GM13977 (cell line): Measurements from ENCODE around the gene ZMYND8.
"Not testable (repeated sequence)": the region's sequence is repeated elsewhere in the genome, so short reads cannot be mapped to it uniquely, and the experiment has no call there.

Experiments
- DNase-seq: peaks from one replicate; pipeline ENCODE4 v3.0.0; 2012; ENCODE audit warnings: low spot score
- CTCF ChIP-seq: IDR thresholded peaks from 2 replicates; pipeline ENCODE4 v1.5.1; 2012; ENCODE audit warnings: mild to moderate bottlenecking, control low read depth; ENCODE audit not compliant: insufficient read depth; ENCODE audit errors: extremely low read depth, missing control alignments
- in situ Hi-C: fragments of 300-500 bp; cut with MboI; formaldehyde crosslinking; loops from one replicate; pipeline ENCODE4 v1.12.0; 2022; ENCODE audit warnings: low sequenced_read_pairs, low pct_unique_long_range_greater_than_20kb, mixed read lengths, inconsistent platforms; ENCODE audit not compliant: unreplicated experiment

Gene ZMYND8

GRCh38 chr20:47187450-47188195 lies 168.9 kb downstream of the ZMYND8 start:
- TF ChIP-seq CTCF = no peak
- in situ Hi-C loops = no loop called here
- DNase-seq = no peak

- in situ Hi-C loops = no loop called here
- no peak for DNase-seq
- no peak for TF ChIP-seq CTCF
Observed at GRCh38 chr20:47183367-47183766, 173.1 kb downstream of the ZMYND8 start.

- no peak for TF ChIP-seq CTCF
- DNase-seq = peak; percentile 60
- in situ Hi-C loops = no loop called here
Observed at GRCh38 chr20:47181056-47181862, 175.2 kb downstream of the ZMYND8 start.

- in situ Hi-C loops = no loop called here
- no peak for TF ChIP-seq CTCF
- DNase-seq = no peak
Observed at GRCh38 chr20:47179267-47179666, 177.2 kb downstream of the ZMYND8 start.

- in situ Hi-C loops = no loop called here
- no peak for TF ChIP-seq CTCF
- DNase-seq = no peak
Observed at GRCh38 chr20:47178851-47179250, 177.6 kb downstream of the ZMYND8 start.

GRCh38 chr20:47178277-47178676 lies 178.2 kb downstream of the ZMYND8 start:
- DNase-seq = no peak
- no peak for TF ChIP-seq CTCF
- in situ Hi-C loops = no loop called here

- DNase-seq, in situ Hi-C loops: not testable (repeated sequence)
Observed at GRCh38 chr20:47176217-47176616, 180.3 kb downstream of the ZMYND8 start.
